HepG2 (cell line): ENCODE data around the gene PRXL2A. TPM values are rescaled to one million over a fixed set of nuclear protein-coding genes. Genes with fewer than 3 reads are reported as not detected.

Experiments used
- ARNT2 ChIP-seq: sonication (generic); formaldehyde crosslinking; IDR thresholded peaks from 2 replicates; pipeline ENCODE4 v1.8.0; 2022; ENCODE audit warnings: mild to moderate bottlenecking, low read depth, missing genetic modification reagents, moderate library complexity
- ARNTL ChIP-seq: sonication (generic); formaldehyde crosslinking; IDR thresholded peaks from 2 replicates; pipeline ENCODE4 v1.4.0; 2020; ENCODE audit warnings: mild to moderate bottlenecking, missing genetic modification reagents
- CEBPG ChIP-seq: IDR thresholded peaks from 2 replicates; pipeline ENCODE4 v1.6.1; 2016
- CENPT ChIP-seq: sonication (generic); formaldehyde crosslinking; IDR thresholded peaks from 2 replicates; pipeline ENCODE4 v1.8.0; 2022; ENCODE audit warnings: low read depth, mild to moderate bottlenecking, moderate library complexity, missing genetic modification reagents
- EHMT2 ChIP-seq: fragments of 200-600 bp; sonication (generic); IDR thresholded peaks from 2 replicates; pipeline ENCODE4 v1.7.0; 2017; ENCODE audit warnings: antibody characterized with exemption, low read depth, low read length, borderline replicate concordance
- ELF1 ChIP-seq: sonication (generic); formaldehyde crosslinking; IDR thresholded peaks from 2 replicates; pipeline ENCODE4 v1.4.0; 2020; ENCODE audit warnings: missing genetic modification reagents
- FOXA1 ChIP-seq, 2 experiments: fragments of 450-650 bp in 1 of 2; sonication (generic) in 1 of 2; formaldehyde crosslinking in 1 of 2; IDR thresholded peaks; 2 replicates each; pipeline versions ENCODE4 v1.4.0 to v1.6.1; 2016 to 2020; ENCODE audit warnings: missing genetic modification reagents in 1 of 2
- KAT2B ChIP-seq: fragments of 150-350 bp; IDR thresholded peaks from 2 replicates; pipeline ENCODE4 v1.6.1; 2014; ENCODE audit warnings: low read depth, low read length, borderline replicate concordance
- MYNN ChIP-seq: sonication (generic); formaldehyde crosslinking; IDR thresholded peaks from 2 replicates; pipeline ENCODE4 v1.4.0; 2020; ENCODE audit warnings: mild to moderate bottlenecking, low read depth, missing genetic modification reagents
- NFATC3 ChIP-seq: sonication (generic); formaldehyde crosslinking; IDR thresholded peaks from 2 replicates; pipeline ENCODE4 v1.5.1; 2020; ENCODE audit warnings: mild to moderate bottlenecking, missing genetic modification reagents
- ONECUT2 ChIP-seq: sonication (generic); formaldehyde crosslinking; IDR thresholded peaks from 2 replicates; pipeline ENCODE4 v1.4.0; 2020; ENCODE audit warnings: missing genetic modification reagents
- TSC22D2 ChIP-seq: sonication (generic); formaldehyde crosslinking; IDR thresholded peaks from 2 replicates; pipeline ENCODE4 v1.5.1; 2020; ENCODE audit warnings: missing genetic modification reagents, mild to moderate bottlenecking, borderline replicate concordance
- ZFP41 ChIP-seq: sonication (generic); formaldehyde crosslinking; IDR thresholded peaks from 2 replicates; pipeline ENCODE4 v1.4.0; 2020; ENCODE audit warnings: mild to moderate bottlenecking, missing genetic modification reagents, borderline replicate concordance
- ZMYM4 ChIP-seq: sonication (generic); formaldehyde crosslinking; IDR thresholded peaks from 2 replicates; pipeline ENCODE4 v1.8.1; 2023; ENCODE audit warnings: mild to moderate bottlenecking, missing genetic modification reagents
- ZNF260 ChIP-seq: sonication (generic); formaldehyde crosslinking; IDR thresholded peaks from 2 replicates; pipeline ENCODE4 v1.4.0; 2020; ENCODE audit warnings: missing genetic modification reagents, low read depth, mild to moderate bottlenecking, borderline replicate concordance
- ZNF570 ChIP-seq: sonication (generic); formaldehyde crosslinking; IDR thresholded peaks from 2 replicates; pipeline ENCODE4 v1.4.0; 2020; ENCODE audit warnings: mild to moderate bottlenecking, missing genetic modification reagents, borderline replicate concordance
- ZNF605 ChIP-seq: sonication (generic); formaldehyde crosslinking; IDR thresholded peaks from 2 replicates; pipeline ENCODE4 v1.8.0; 2022; ENCODE audit warnings: mild to moderate bottlenecking, missing genetic modification reagents
- ZNF652 ChIP-seq: IDR thresholded peaks from 2 replicates; pipeline ENCODE4 v1.6.1; 2016; ENCODE audit warnings: low read depth, borderline replicate concordance
- ZNF709 ChIP-seq: sonication (generic); formaldehyde crosslinking; IDR thresholded peaks from 2 replicates; pipeline ENCODE4 v1.5.0; 2020; ENCODE audit warnings: mild to moderate bottlenecking, missing genetic modification reagents
- ZNF879 ChIP-seq: sonication (generic); formaldehyde crosslinking; IDR thresholded peaks from 2 replicates; pipeline ENCODE4 v1.8.1; 2023; ENCODE audit warnings: missing genetic modification reagents
- ZSCAN12 ChIP-seq: sonication (generic); formaldehyde crosslinking; IDR thresholded peaks from 2 replicates; pipeline ENCODE4 v1.9.0; 2021; ENCODE audit warnings: mild to moderate bottlenecking, missing genetic modification reagents
- polyA plus RNA-seq, 8 experiments: library from polyadenylated mRNA; depleted of rRNA in 3 of 8; stranded (reverse) in 7 of 8; unstranded in 1 of 8; fragments of >200 nt; fragmentation: Illumina TruSeq in 4 of 8; extraction: Trizol in 4 of 8; gene quantifications; 2 replicates each; pipeline versions ENCODE4 v1.2.1 to v1.2.3, GENCODE V29; 2011 to 2016; ENCODE audit warnings: low read depth in 4 of 8, missing spikeins in 1 of 8, mixed read lengths in 1 of 8; ENCODE audit not compliant: insufficient read depth in 1 of 8
- total RNA-seq, 5 experiments: library from RNA; depleted of rRNA; stranded (reverse); fragments of >200 nt; fragmentation: Illumina TruSeq; extraction: Trizol; gene quantifications; 2 replicates each; pipeline ENCODE4 v1.2.3, GENCODE V29; 2016; ENCODE audit warnings: low read depth in 1 of 5
- TF ChIP-seq, protein P1 (sequence below): sonication (generic); formaldehyde crosslinking; IDR thresholded peaks from 2 replicates; pipeline ENCODE4 v1.5.0; 2020; ENCODE audit warnings: mild to moderate bottlenecking, low read depth, missing genetic modification reagents, borderline replicate concordance
- TF ChIP-seq, protein P2 (sequence below): sonication (generic); formaldehyde crosslinking; IDR thresholded peaks from 2 replicates; pipeline ENCODE4 v1.5.0; 2020; ENCODE audit warnings: mild to moderate bottlenecking, missing genetic modification reagents
- TF ChIP-seq, protein P3 (sequence below): sonication (generic); formaldehyde crosslinking; IDR thresholded peaks from 2 replicates; pipeline ENCODE4 v1.4.0; 2020; ENCODE audit warnings: missing genetic modification reagents
- TF ChIP-seq, protein P4 (sequence below): sonication (generic); formaldehyde crosslinking; IDR thresholded peaks from 2 replicates; pipeline ENCODE4 v1.4.0; 2020; ENCODE audit warnings: mild to moderate bottlenecking, low read depth, missing genetic modification reagents

Gene PRXL2A
- total and polyA plus RNA-seq, 2 of the 13 experiments (the other 11 are each of a cell fraction or from before 2014, with no cell fraction given): 43.9 to 79.9 TPM

DNA sequence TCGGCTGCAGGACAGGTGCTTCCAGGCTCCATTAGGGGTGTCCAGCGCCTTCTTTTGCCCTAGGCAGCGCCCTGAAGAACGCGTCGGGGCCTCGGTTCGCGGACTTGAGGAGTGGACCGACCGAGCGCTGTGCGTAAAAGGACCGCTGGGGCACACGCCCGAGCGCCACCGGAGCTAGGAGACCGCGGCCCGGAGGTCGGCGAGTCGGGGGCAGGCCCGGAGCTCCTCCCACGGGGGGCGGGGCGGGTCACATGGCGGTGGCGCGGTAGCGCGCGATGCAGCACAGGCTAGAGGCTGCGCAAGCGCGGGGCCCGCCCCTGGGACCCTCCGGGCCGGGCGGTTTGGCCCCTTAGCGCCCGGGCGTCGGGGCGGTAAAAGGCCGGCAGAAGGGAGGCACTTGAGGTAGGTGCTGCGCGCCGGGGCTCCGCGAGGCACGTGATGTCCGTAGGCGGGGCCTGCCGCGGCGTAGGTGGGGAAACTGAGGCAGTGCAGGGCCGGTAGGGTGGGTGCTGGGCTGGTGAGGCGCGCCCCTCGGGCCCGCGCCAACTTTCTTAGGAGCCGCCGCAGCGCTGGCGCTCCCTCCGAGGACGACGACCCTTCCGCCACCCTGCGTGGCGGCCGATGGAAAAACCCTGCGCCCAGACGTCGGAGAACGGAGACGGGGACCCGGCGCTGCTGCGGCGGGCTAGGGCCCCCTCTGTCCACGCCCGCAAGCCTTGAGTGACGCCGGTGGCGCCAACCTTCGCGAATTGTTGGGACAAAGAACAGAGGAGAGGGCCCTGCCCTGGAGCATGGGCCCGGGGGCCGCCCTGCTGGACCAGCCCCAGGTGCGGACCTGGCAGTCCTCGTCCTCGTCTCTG, at the start of gene PRXL2A (continued):
- TF ChIP-seq MYNN (CRISPR knock-in tag) (no peak), EHMT2 (no peak), ZNF879 (no peak; the same call in 1 of the 2 replicates), CEBPG (CRISPR knock-in tag) (peak; percentile 49; the same call in 1 of the 2 replicates), CENPT (CRISPR knock-in tag) (0 out of 2 replicates have a peak, but pooled peaks have one; percentile 29), ZNF652 (CRISPR knock-in tag) (no peak), ZSCAN12 (CRISPR knock-in tag) (0 out of 2 replicates have a peak, but pooled peaks have one; percentile 50), ARNT2 (CRISPR knock-in tag) (0 out of 2 replicates have a peak, but pooled peaks have one; percentile 40), ONECUT2 (CRISPR knock-in tag) (no peak), ELF1 (CRISPR knock-in tag) (no peak), ZNF260 (CRISPR knock-in tag) (no peak), FOXA1 (IDR thresholded peaks at IDR 0.05) (no peak), FOXA1 (CRISPR knock-in tag; IDR thresholded peaks at IDR 0.05) (no peak), TSC22D2 (CRISPR knock-in tag) (peak; percentile 88; the same call in 1 of the 2 replicates), NFATC3 (CRISPR knock-in tag) (peak; percentile 70; the same call in 1 of the 2 replicates), ZNF709 (CRISPR knock-in tag) (peak; percentile 50; the same call in 1 of the 2 replicates), ZNF570 (CRISPR knock-in tag) (no peak), ZNF605 (CRISPR knock-in tag) (no peak), KAT2B (no peak), ZFP41 (CRISPR knock-in tag) (no peak), ARNTL (CRISPR knock-in tag) (peak; percentile 69), ZMYM4 (CRISPR knock-in tag) (peak; percentile 56)
- TF ChIP-seq, protein P1, sequence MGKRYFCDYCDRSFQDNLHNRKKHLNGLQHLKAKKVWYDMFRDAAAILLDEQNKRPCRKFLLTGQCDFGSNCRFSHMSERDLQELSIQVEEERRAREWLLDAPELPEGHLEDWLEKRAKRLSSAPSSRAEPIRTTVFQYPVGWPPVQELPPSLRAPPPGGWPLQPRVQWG (CRISPR knock-in tag): no peak
- TF ChIP-seq, protein P2, sequence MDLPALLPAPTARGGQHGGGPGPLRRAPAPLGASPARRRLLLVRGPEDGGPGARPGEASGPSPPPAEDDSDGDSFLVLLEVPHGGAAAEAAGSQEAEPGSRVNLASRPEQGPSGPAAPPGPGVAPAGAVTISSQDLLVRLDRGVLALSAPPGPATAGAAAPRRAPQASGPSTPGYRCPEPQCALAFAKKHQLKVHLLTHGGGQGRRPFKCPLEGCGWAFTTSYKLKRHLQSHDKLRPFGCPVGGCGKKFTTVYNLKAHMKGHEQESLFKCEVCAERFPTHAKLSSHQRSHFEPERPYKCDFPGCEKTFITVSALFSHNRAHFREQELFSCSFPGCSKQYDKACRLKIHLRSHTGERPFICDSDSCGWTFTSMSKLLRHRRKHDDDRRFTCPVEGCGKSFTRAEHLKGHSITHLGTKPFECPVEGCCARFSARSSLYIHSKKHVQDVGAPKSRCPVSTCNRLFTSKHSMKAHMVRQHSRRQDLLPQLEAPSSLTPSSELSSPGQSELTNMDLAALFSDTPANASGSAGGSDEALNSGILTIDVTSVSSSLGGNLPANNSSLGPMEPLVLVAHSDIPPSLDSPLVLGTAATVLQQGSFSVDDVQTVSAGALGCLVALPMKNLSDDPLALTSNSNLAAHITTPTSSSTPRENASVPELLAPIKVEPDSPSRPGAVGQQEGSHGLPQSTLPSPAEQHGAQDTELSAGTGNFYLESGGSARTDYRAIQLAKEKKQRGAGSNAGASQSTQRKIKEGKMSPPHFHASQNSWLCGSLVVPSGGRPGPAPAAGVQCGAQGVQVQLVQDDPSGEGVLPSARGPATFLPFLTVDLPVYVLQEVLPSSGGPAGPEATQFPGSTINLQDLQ (CRISPR knock-in tag): 0 out of 2 replicates have a peak, but pooled peaks have one; percentile 64
- TF ChIP-seq, protein P3, sequence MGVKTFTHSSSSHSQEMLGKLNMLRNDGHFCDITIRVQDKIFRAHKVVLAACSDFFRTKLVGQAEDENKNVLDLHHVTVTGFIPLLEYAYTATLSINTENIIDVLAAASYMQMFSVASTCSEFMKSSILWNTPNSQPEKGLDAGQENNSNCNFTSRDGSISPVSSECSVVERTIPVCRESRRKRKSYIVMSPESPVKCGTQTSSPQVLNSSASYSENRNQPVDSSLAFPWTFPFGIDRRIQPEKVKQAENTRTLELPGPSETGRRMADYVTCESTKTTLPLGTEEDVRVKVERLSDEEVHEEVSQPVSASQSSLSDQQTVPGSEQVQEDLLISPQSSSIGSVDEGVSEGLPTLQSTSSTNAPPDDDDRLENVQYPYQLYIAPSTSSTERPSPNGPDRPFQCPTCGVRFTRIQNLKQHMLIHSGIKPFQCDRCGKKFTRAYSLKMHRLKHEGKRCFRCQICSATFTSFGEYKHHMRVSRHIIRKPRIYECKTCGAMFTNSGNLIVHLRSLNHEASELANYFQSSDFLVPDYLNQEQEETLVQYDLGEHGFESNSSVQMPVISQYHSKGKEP: no peak
- TF ChIP-seq, protein P4, sequence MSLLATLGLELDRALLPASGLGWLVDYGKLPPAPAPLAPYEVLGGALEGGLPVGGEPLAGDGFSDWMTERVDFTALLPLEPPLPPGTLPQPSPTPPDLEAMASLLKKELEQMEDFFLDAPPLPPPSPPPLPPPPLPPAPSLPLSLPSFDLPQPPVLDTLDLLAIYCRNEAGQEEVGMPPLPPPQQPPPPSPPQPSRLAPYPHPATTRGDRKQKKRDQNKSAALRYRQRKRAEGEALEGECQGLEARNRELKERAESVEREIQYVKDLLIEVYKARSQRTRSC (CRISPR knock-in tag): no peak
